Mammary epithelial cell (primary cell): Measurements from ENCODE around the gene ATP6V1A.

Source experiments
- EZH2 ChIP-seq: IDR thresholded peaks from 2 replicates; pipeline ENCODE4 v1.6.1; 2012; ENCODE audit warnings: low read length, inconsistent platforms, borderline replicate concordance
- TF ChIP-seq, protein P1 (sequence below), 2 donors: IDR thresholded peaks in 1 of 2; conservative IDR thresholded peaks in 1 of 2; 2 replicates each; pipeline ENCODE4 v1.5.1; 2011 to 2012; ENCODE audit warnings: inconsistent platforms in 2 of 2, low read length in 2 of 2, mild to moderate bottlenecking in 2 of 2, control low read depth in 1 of 2, low read depth in 1 of 2; ENCODE audit not compliant: insufficient read depth in 1 of 2; ENCODE audit errors: extremely low read depth in 1 of 2

DNA sequence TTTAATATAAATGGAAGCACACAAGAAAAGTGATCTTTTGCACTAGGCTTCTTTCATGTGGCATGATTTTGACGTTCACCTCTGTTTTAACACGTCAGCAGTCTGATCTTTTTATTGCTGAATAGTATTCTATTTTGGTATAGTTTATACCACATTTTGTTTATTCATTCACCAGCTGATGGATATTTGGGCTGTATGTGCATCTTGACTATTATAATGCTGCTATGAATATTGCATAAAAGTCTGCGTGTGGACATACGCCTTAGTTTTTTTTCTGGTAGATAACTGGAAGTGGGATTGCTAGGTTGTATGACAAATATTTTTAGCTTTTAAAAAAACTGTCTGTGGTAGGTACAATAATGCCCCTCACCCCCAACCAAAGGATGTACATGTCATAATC, 15.1 kb upstream of the ATP6V1A start:
- TF ChIP-seq, protein P1, sequence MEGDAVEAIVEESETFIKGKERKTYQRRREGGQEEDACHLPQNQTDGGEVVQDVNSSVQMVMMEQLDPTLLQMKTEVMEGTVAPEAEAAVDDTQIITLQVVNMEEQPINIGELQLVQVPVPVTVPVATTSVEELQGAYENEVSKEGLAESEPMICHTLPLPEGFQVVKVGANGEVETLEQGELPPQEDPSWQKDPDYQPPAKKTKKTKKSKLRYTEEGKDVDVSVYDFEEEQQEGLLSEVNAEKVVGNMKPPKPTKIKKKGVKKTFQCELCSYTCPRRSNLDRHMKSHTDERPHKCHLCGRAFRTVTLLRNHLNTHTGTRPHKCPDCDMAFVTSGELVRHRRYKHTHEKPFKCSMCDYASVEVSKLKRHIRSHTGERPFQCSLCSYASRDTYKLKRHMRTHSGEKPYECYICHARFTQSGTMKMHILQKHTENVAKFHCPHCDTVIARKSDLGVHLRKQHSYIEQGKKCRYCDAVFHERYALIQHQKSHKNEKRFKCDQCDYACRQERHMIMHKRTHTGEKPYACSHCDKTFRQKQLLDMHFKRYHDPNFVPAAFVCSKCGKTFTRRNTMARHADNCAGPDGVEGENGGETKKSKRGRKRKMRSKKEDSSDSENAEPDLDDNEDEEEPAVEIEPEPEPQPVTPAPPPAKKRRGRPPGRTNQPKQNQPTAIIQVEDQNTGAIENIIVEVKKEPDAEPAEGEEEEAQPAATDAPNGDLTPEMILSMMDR (conservative IDR thresholded peaks at IDR 0.05 in 1 of 2, IDR thresholded peaks at IDR 0.05 in 1 of 2; ENCODE audit: extremely low read depth in 1 of 2, insufficient read depth in 1 of 2, low read depth in 1 of 2, low read length in 2 of 2), result no peak
- TF ChIP-seq EZH2, result no peak
